Measurements from ENCODE around the gene APOBEC4. TPM values are rescaled to one million over a fixed set of nuclear protein-coding genes. Genes with fewer than 3 reads are reported as not detected.

The APOBEC4 gene
- total and polyA plus RNA-seq, 10 of the 15 experiments (the other 5 are each of a cell fraction or from before 2014, with no cell fraction given): 0.04 to 0.25 (median 0.06) TPM; not detected in 5

DNA sequence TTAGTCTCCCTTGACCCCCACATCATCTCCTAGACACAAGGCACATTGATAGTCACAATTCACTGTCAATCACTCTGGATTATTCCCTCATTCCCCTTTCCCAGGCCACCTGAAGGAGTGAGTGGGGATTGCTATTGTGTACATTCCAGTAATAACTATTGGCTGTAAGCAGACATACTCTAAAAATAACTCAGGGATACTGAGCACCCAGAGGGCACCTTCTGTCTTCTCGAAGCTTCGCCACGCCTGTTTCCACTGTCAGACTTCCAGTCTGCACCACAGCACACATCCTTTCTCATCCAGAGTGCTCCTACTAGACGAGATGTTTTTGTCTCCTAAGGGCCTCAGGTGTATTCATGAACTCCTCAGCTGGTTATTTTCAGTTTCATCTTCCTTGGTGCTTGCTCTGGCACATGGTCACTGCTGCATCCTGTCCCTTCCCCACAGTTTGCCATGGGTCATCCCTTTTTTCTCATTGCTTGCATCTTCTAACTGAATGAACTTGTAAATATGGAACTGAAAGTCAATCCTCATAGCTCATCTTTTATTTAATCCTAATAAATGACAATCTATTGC lies 848 bp upstream of the APOBEC4 start (continued):
- TF ChIP-seq, protein P1, sequence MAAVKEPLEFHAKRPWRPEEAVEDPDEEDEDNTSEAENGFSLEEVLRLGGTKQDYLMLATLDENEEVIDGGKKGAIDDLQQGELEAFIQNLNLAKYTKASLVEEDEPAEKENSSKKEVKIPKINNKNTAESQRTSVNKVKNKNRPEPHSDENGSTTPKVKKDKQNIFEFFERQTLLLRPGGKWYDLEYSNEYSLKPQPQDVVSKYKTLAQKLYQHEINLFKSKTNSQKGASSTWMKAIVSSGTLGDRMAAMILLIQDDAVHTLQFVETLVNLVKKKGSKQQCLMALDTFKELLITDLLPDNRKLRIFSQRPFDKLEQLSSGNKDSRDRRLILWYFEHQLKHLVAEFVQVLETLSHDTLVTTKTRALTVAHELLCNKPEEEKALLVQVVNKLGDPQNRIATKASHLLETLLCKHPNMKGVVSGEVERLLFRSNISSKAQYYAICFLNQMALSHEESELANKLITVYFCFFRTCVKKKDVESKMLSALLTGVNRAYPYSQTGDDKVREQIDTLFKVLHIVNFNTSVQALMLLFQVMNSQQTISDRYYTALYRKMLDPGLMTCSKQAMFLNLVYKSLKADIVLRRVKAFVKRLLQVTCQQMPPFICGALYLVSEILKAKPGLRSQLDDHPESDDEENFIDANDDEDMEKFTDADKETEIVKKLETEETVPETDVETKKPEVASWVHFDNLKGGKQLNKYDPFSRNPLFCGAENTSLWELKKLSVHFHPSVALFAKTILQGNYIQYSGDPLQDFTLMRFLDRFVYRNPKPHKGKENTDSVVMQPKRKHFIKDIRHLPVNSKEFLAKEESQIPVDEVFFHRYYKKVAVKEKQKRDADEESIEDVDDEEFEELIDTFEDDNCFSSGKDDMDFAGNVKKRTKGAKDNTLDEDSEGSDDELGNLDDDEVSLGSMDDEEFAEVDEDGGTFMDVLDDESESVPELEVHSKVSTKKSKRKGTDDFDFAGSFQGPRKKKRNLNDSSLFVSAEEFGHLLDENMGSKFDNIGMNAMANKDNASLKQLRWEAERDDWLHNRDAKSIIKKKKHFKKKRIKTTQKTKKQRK (IDR thresholded peaks at IDR 0.05; ENCODE audit: low read depth, low read length): no peak

DNA sequence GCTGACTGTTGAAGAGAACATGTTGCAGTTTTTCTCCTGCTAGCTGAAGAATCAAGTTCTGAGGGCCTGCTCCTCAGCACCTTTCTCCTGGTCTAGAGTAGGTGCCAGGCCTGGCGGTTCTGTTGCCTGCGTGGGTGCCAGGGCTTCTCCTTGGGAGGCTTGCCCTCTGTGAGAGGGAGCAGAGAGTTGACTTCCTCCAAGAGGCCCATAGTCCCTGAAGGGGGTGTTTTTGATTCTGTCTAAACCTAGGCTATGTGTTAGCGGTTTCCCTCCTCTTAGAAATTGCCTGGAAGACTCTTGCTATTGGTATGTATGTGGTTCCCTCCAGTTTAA lies 312 bp upstream of the APOBEC4 start:
- intact Hi-C loops (cut with micrococcal nuclease; ENCODE audit: unreplicated experiment) (loop anchor here (5.0 kb wide), 1 partner anchor 404 kb away; no protein-coding TSS in a partner anchor), in situ Hi-C loops (cut with MboI) (loop anchor here (5.0 to 10.0 kb wide), 2 partner anchors 259 to 571 kb away; no protein-coding TSS in a partner anchor)
- Histone ChIP-seq H3K36me3 (ENCODE audit: control insufficient read depth in 2 of 2, insufficient read depth in 2 of 2, low read length in 1 of 2) (no peaks in the 10 kb centered on the region; a peak in 1 of 4 replicates), H3K9me3 (replicated peaks; ENCODE audit: control insufficient read depth, insufficient read depth, low read length) (no peaks in the 10 kb centered on the region), H3K27me3 (replicated peaks in 1 of 2; ENCODE audit: control insufficient read depth in 2 of 2, insufficient read depth in 2 of 2, low read length in 1 of 2) (no peaks in the 10 kb centered on the region), H3K4me2 (ENCODE audit: control insufficient read depth, insufficient read depth) (peak overlapping the region; percentile 60), H3K4me1 (ENCODE audit: control insufficient read depth, insufficient read depth, low read length) (peaks cover 31% of the 10 kb centered on the region), H3K4me3 (no peak overlapping the region), H3K9ac (ENCODE audit: control insufficient read depth, insufficient read depth, low read length) (no peak overlapping the region), H2AFZ (ENCODE audit: control insufficient read depth, low read depth, low read length) (peak overlapping the region; percentile 11; the same call in 1 of the 2 replicates), H3K27ac (ENCODE audit: control insufficient read depth, insufficient read depth) (peak overlapping the region; percentile 67; the same call in 1 of the 2 replicates), H4K20me1 (ENCODE audit: control insufficient read depth, insufficient read depth) (no peaks in the 10 kb centered on the region), H3K79me2 (ENCODE audit: control insufficient read depth, insufficient read depth, low read length) (peaks cover 2% of the 10 kb centered on the region)
- 46% methylated on average over 3 of the region's 3 CpGs for WGBS (ENCODE audit: insufficient coverage, insufficient replicate concordance, low lambda C conversion rate, missing lambda C conversion rate)
- SMC1A ChIA-PET (ENCODE audit: uncharacterized antibody, unreplicated experiment): interaction anchor here (1.0 to 6.2 kb wide), 29 partner anchors 12 to 424 kb away, joined by 3 to 331 read pairs (median 7); partner anchors contain the start of genes ARPC5 and NCF2
- FAIRE-seq (no peak), DNase-seq (ENCODE audit: low read depth, low spot score) (no peak), ATAC-seq (no peak)
- CTCF ChIA-PET: interaction anchor here (0.6 to 6.5 kb wide), 20 partner anchors 9 to 569 kb away, joined by 3 to 360 read pairs (median 6); partner anchors contain the start of gene ARPC5
- RAD21 ChIA-PET (ENCODE audit: unreplicated experiment): interaction anchor here (1.3 to 6.2 kb wide), 8 partner anchors 9 to 260 kb away, joined by 3 to 299 read pairs (median 16); no protein-coding TSS in a partner anchor
- BruUV-seq (replicated peaks): no TSS peak
- POLR2A ChIA-PET: interaction anchor here (0.6 to 4.3 kb wide), 10 partner anchors 9 to 819 kb away, joined by 3 to 39 read pairs (median 4); partner anchors contain the start of genes ARPC5 and NCF2
- TF ChIP-seq, protein P2, sequence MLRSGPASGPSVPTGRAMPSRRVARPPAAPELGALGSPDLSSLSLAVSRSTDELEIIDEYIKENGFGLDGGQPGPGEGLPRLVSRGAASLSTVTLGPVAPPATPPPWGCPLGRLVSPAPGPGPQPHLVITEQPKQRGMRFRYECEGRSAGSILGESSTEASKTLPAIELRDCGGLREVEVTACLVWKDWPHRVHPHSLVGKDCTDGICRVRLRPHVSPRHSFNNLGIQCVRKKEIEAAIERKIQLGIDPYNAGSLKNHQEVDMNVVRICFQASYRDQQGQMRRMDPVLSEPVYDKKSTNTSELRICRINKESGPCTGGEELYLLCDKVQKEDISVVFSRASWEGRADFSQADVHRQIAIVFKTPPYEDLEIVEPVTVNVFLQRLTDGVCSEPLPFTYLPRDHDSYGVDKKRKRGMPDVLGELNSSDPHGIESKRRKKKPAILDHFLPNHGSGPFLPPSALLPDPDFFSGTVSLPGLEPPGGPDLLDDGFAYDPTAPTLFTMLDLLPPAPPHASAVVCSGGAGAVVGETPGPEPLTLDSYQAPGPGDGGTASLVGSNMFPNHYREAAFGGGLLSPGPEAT (IDR thresholded peaks at IDR 0.05; ENCODE audit: low read depth): no peak
- TF ChIP-seq ZNF274 (IDR thresholded peaks at IDR 0.05; ENCODE audit: insufficient read depth, insufficient read length) (no peak), RFX5 (IDR thresholded peaks at IDR 0.05; ENCODE audit: low read depth, low read length) (no peak), NFYA (IDR thresholded peaks at IDR 0.05; ENCODE audit: borderline replicate concordance, low read depth, low read length) (no peak)
- TF ChIP-seq, protein P3, sequence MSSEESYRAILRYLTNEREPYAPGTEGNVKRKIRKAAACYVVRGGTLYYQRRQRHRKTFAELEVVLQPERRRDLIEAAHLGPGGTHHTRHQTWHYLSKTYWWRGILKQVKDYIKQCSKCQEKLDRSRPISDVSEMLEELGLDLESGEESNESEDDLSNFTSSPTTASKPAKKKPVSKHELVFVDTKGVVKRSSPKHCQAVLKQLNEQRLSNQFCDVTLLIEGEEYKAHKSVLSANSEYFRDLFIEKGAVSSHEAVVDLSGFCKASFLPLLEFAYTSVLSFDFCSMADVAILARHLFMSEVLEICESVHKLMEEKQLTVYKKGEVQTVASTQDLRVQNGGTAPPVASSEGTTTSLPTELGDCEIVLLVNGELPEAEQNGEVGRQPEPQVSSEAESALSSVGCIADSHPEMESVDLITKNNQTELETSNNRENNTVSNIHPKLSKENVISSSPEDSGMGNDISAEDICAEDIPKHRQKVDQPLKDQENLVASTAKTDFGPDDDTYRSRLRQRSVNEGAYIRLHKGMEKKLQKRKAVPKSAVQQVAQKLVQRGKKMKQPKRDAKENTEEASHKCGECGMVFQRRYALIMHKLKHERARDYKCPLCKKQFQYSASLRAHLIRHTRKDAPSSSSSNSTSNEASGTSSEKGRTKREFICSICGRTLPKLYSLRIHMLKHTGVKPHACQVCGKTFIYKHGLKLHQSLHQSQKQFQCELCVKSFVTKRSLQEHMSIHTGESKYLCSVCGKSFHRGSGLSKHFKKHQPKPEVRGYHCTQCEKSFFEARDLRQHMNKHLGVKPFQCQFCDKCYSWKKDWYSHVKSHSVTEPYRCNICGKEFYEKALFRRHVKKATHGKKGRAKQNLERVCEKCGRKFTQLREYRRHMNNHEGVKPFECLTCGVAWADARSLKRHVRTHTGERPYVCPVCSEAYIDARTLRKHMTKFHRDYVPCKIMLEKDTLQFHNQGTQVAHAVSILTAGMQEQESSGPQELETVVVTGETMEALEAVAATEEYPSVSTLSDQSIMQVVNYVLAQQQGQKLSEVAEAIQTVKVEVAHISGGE (CRISPR knock-in tag; IDR thresholded peaks at IDR 0.05): no peak
- TF ChIP-seq, protein P4, sequence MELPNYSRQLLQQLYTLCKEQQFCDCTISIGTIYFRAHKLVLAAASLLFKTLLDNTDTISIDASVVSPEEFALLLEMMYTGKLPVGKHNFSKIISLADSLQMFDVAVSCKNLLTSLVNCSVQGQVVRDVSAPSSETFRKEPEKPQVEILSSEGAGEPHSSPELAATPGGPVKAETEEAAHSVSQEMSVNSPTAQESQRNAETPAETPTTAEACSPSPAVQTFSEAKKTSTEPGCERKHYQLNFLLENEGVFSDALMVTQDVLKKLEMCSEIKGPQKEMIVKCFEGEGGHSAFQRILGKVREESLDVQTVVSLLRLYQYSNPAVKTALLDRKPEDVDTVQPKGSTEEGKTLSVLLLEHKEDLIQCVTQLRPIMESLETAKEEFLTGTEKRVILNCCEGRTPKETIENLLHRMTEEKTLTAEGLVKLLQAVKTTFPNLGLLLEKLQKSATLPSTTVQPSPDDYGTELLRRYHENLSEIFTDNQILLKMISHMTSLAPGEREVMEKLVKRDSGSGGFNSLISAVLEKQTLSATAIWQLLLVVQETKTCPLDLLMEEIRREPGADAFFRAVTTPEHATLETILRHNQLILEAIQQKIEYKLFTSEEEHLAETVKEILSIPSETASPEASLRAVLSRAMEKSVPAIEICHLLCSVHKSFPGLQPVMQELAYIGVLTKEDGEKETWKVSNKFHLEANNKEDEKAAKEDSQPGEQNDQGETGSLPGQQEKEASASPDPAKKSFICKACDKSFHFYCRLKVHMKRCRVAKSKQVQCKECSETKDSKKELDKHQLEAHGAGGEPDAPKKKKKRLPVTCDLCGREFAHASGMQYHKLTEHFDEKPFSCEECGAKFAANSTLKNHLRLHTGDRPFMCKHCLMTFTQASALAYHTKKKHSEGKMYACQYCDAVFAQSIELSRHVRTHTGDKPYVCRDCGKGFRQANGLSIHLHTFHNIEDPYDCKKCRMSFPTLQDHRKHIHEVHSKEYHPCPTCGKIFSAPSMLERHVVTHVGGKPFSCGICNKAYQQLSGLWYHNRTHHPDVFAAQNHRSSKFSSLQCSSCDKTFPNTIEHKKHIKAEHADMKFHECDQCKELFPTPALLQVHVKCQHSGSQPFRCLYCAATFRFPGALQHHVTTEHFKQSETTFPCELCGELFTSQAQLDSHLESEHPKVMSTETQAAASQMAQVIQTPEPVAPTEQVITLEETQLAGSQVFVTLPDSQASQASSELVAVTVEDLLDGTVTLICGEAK (IDR thresholded peaks at IDR 0.05; ENCODE audit: borderline replicate concordance): no peak
